GM13977 (cell line): ENCODE measurements around the gene ZNF622.

Experiments
- DNase-seq: peaks from one replicate; pipeline ENCODE4 v3.0.0; 2012; ENCODE audit warnings: low spot score
- CTCF ChIP-seq: IDR thresholded peaks from 2 replicates; pipeline ENCODE4 v1.5.1; 2012; ENCODE audit warnings: mild to moderate bottlenecking, control low read depth; ENCODE audit not compliant: insufficient read depth; ENCODE audit errors: extremely low read depth, missing control alignments
- in situ Hi-C: fragments of 300-500 bp; cut with MboI; formaldehyde crosslinking; loops from one replicate; pipeline ENCODE4 v1.12.0; 2022; ENCODE audit warnings: low sequenced_read_pairs, low pct_unique_long_range_greater_than_20kb, mixed read lengths, inconsistent platforms; ENCODE audit not compliant: unreplicated experiment

ZNF622 gene

DNA sequence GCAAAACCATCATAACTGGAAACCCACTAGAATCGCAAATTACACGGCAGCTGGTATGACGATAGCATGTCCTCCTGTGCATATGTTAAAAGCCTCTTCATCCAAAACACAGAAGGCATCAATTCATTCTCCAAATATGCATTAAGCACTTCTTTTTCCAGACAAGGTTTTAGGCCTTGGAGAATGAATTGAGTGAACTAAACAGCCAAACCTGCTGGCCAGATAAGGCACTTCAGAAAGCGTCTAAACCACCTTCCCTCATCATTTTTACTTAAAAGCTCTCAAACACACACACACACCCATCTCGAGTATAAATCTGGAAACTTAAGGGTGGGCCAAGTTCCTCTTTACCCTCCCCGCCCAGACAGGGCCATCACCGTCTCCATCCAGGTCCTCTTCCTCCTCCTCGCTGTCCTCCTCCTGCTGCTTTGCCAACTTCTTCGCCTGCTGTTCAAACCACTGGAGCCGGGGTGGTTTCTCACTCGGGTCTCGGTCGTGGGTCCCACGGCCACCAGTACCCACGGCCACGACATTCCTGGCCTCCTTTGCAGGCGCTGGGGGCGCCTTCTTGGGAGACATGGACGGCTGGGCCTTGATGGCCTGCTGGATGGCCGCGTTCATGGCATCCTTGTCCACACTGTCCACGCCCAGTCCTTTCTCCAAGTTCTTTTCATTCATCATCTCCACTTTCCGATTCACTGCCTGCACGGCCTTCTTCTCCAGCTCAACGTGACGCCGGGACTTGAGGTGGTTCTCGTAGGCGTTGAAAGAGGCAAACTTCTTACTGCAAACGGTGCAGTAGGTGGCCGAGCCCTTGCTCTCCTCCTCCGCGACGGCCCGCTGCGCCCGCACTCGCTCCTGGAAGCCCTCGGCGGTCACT, 696 bp downstream of the ZNF622 start:
- no peak for TF ChIP-seq CTCF
- DNase-seq, result no peak
- in situ Hi-C loops, result loop anchor here (25.0 kb wide), 1 partner anchor 303 kb away; no protein-coding TSS in a partner anchor

DNA sequence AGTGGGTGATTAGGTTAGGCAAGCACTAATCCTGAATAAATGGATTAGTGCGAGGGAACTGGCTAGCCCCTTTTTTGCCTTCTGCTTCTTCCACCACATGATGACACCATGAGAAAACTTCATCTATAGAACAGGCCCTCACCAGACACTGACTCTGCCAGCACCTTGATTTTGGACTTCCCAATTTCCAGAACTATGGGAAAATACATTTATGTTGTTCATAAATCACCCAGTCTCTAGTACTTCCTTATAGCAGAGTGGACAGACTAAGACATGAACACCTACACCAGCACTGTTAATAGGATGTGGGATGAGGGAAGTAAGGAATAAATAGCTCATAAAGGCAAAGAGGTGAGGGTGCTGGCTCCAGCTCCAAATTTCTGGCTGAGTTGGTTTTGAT, 1.4 kb downstream of the ZNF622 start:
- in situ Hi-C loops, result loop anchor here (25.0 kb wide), 1 partner anchor 302 kb away; no protein-coding TSS in a partner anchor
- DNase-seq, result no peak
- no peak for TF ChIP-seq CTCF

DNA sequence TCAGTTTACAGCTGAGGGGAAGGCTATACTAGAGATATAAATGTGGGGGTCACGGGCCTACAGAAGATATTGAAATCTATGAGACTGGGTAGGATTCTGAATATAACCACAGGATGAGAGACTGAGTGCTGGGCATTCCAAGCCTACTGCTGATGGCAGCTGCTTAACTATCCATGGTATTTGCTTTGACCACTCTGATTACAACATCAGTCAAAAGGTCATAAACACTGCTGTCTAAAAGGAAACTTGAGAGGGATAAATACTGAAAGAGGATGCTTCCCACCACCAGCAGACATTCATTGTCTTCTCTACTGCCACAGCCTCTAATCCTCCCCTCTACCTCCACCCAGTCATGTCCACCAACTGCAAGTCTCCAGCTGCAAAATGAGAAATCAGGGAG, 3.8 kb downstream of the ZNF622 start:
- in situ Hi-C loops, result loop anchor here (25.0 kb wide), 1 partner anchor 299 kb away; no protein-coding TSS in a partner anchor
- DNase-seq, result no peak
- TF ChIP-seq CTCF, result no peak

DNA sequence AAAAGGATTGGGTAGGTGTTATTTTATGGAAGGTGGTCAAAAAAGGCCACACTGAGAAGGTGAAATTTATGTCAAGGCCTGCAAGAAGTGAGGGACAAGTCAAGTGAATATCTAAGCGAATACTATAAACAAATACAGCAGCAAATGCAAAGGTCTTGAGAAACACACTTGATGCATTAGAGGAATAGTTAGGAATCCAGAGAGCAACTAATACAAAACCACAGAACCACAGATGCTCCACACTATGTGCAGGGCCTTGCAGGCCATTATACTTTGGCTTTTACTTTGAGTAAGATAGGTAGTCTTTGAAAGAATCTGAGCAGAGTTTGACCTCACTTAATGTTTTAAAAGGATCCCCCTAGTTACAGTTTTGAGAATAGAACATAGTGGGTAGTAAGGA, 4.6 kb downstream of the ZNF622 start:
- DNase-seq, result no peak
- in situ Hi-C loops, result loop anchor here (25.0 kb wide), 1 partner anchor 299 kb away; no protein-coding TSS in a partner anchor
- no peak for TF ChIP-seq CTCF

GRCh38 chr5:16459451-16459850, 6.1 kb downstream of the ZNF622 start:
- DNase-seq, result no peak
- TF ChIP-seq CTCF, result no peak
- in situ Hi-C loops, result loop anchor here (25.0 kb wide), 1 partner anchor 297 kb away; no protein-coding TSS in a partner anchor

- in situ Hi-C loops, result loop anchor here (25.0 kb wide), 1 partner anchor 296 kb away; no protein-coding TSS in a partner anchor
- no peak for DNase-seq
- TF ChIP-seq CTCF, result no peak
Observed at GRCh38 chr5:16457853-16458252, 7.7 kb downstream of the ZNF622 start.
